HepG2 (cell line): ENCODE data around the gene KAT7. TPM values are rescaled to one million over a fixed set of nuclear protein-coding genes. Genes with fewer than 3 reads are reported as not detected.

Experiments
- ATAC-seq: fragments of 200-7000 bp; cut with Tn5 transposase; 3 replicates; pipeline ENCODE4 v1.9.1; 2020; ENCODE audit warnings: mild to moderate bottlenecking, moderate library complexity
- BruUV-seq: library from RNA; stranded (reverse); fragments of 400-500 nt; replicated peaks from 2 replicates; lab custom pipeline; 2021; lab: Mats Ljungman, UMichigan
- CTCF ChIA-PET: fragments of 300-600 bp; formaldehyde crosslinking; extraction: SDS; loops from one replicate; lab custom pipeline; 2021; ENCODE audit warnings: low total read pairs, inconsistent platforms, low intra/inter-chr PET ratio; lab: Yijun Ruan, JAX
- POLR2A ChIA-PET: fragments of 350-600 bp; sonication (Branson Sonifier 250); formaldehyde crosslinking; loops from one replicate; lab custom pipeline; 2020; ENCODE audit warnings: antibody characterized with exemption, inconsistent platforms; lab: Yijun Ruan, JAX
- DNase-seq: peaks from one replicate; pipeline ENCODE4 v3.0.0-alpha.2; 2015; ENCODE audit warnings: low spot score
- FAIRE-seq: peaks from 3 replicates; lab custom pipeline; 2011; peaks lifted over from hg19 to GRCh38; lab: Jason Lieb, UNC
- H2AFZ ChIP-seq: one replicate; pipeline ENCODE4 v1.6.1; 2011; ENCODE audit warnings: low read length, inconsistent platforms
- H3K27ac ChIP-seq: fragments of 300-600 bp; 3 replicates; pipeline ENCODE4 v1.8.0; 2011; ENCODE audit warnings: mixed run types, mild to moderate bottlenecking, mixed read lengths, low read length, inconsistent platforms; ENCODE audit not compliant: insufficient read depth; ENCODE audit errors: extremely low read length
- H3K27me3 ChIP-seq, 2 experiments: fragments of 200-600 bp in 1 of 2; 2 replicates in 1 of 2; 3 replicates in 1 of 2; pipeline versions ENCODE4 v1.6.0 to v1.8.0; 2011; ENCODE audit warnings: low read length in 2 of 2, mild to moderate bottlenecking in 2 of 2, moderate library complexity in 2 of 2, inconsistent platforms in 1 of 2; ENCODE audit not compliant: insufficient read depth in 2 of 2, control insufficient read depth in 1 of 2
- H3K36me3 ChIP-seq, 2 experiments: fragments of 200-600 bp in 1 of 2; replicated peaks in 1 of 2; 2 replicates in 1 of 2; 3 replicates in 1 of 2; pipeline versions ENCODE4 v1.5.1 to v1.8.0; 2011; ENCODE audit warnings: low read length in 2 of 2, inconsistent platforms in 1 of 2; ENCODE audit not compliant: insufficient read depth in 2 of 2, control insufficient read depth in 1 of 2
- H3K4me1 ChIP-seq: 2 replicates; pipeline ENCODE4 v1.5.1; 2012; ENCODE audit warnings: low read length, inconsistent platforms; ENCODE audit not compliant: insufficient read depth
- H3K4me2 ChIP-seq: 2 replicates; pipeline ENCODE4 v1.6.0; 2011; ENCODE audit warnings: low read depth, low read length, inconsistent platforms
- H3K4me3 ChIP-seq, 3 experiments: fragments of 200-600 bp in 1 of 3; sonication (generic), shearing (Covaris generic) in 1 of 3; replicated peaks in 1 of 3; 2 replicates each; pipeline ENCODE4 v1.5.1; 2011 to 2016; ENCODE audit warnings: low read length in 3 of 3, inconsistent platforms in 2 of 3, low read depth in 2 of 3, mild to moderate bottlenecking in 2 of 3, control low read depth in 1 of 3, mixed read lengths in 1 of 3; ENCODE audit not compliant: insufficient read depth in 1 of 3
- H3K79me2 ChIP-seq: one replicate; pipeline ENCODE4 v1.6.1; 2011; ENCODE audit warnings: low read length, inconsistent platforms; ENCODE audit not compliant: insufficient read depth
- H3K9ac ChIP-seq: 2 replicates; pipeline ENCODE4 v1.6.0; 2011; ENCODE audit warnings: mild to moderate bottlenecking, low read depth, low read length, inconsistent platforms; ENCODE audit not compliant: insufficient read depth
- H3K9me3 ChIP-seq: 2 replicates; pipeline ENCODE4 v1.5.1; 2012; ENCODE audit warnings: mild to moderate bottlenecking, low read length
- H4K20me1 ChIP-seq: 2 replicates; pipeline ENCODE4 v1.6.0; 2011; ENCODE audit warnings: inconsistent platforms, mild to moderate bottlenecking, low read length, moderate library complexity; ENCODE audit not compliant: insufficient read depth
- HNF1B ChIP-seq: sonication (generic); formaldehyde crosslinking; IDR thresholded peaks from 2 replicates; pipeline ENCODE4 v1.5.1; 2020; ENCODE audit warnings: mild to moderate bottlenecking, moderate library complexity, missing genetic modification reagents
- MAFK ChIP-seq, 2 experiments: IDR thresholded peaks in 1 of 2; conservative IDR thresholded peaks in 1 of 2; 2 replicates each; pipeline ENCODE4 v1.6.1; 2011; ENCODE audit warnings: improper control_type of control experiment in 2 of 2, low read length in 2 of 2
- MAX ChIP-seq: IDR thresholded peaks from 2 replicates; pipeline ENCODE4 v1.6.1; 2012; ENCODE audit warnings: inconsistent platforms
- MEF2D ChIP-seq: sonication (generic); formaldehyde crosslinking; IDR thresholded peaks from 2 replicates; pipeline ENCODE4 v1.5.1; 2020; ENCODE audit warnings: mild to moderate bottlenecking, missing genetic modification reagents
- MLX ChIP-seq: IDR thresholded peaks from 2 replicates; pipeline ENCODE4 v1.6.1; 2016
- POLR2A ChIP-seq, 2 experiments: IDR thresholded peaks; 2 replicates each; pipeline ENCODE4 v1.6.1; 2011; ENCODE audit warnings: low read depth in 2 of 2, low read length in 2 of 2, mild to moderate bottlenecking in 1 of 2, moderate library complexity in 1 of 2; ENCODE audit not compliant: insufficient read depth in 1 of 2
- POLR2AphosphoS2 ChIP-seq: IDR thresholded peaks from 2 replicates; pipeline ENCODE4 v1.6.1; 2011; ENCODE audit warnings: low read depth, low read length, improper control_type of control experiment
- SP140L ChIP-seq: sonication (generic); formaldehyde crosslinking; IDR thresholded peaks from 2 replicates; pipeline ENCODE4 v1.4.0; 2020; ENCODE audit warnings: missing genetic modification reagents, borderline replicate concordance
- THAP11 ChIP-seq: IDR thresholded peaks from 2 replicates; pipeline ENCODE4 v1.6.1; 2016; ENCODE audit warnings: missing biosample characterization, missing genetic modification reagents
- ZBTB4 ChIP-seq: sonication (generic); formaldehyde crosslinking; IDR thresholded peaks from 2 replicates; pipeline ENCODE4 v1.4.0; 2020; ENCODE audit warnings: missing genetic modification reagents, mild to moderate bottlenecking, borderline replicate concordance
- ZBTB8A ChIP-seq: sonication (generic); formaldehyde crosslinking; IDR thresholded peaks from 2 replicates; pipeline ENCODE4 v1.4.0; 2020; ENCODE audit warnings: mild to moderate bottlenecking, low read depth, missing genetic modification reagents, borderline replicate concordance
- ZC3H4 ChIP-seq: sonication (generic); formaldehyde crosslinking; IDR thresholded peaks from 2 replicates; pipeline ENCODE4 v1.4.0; 2020; ENCODE audit warnings: missing genetic modification reagents, borderline replicate concordance
- ZMYM2 ChIP-seq: sonication (generic); formaldehyde crosslinking; IDR thresholded peaks from 2 replicates; pipeline ENCODE4 v1.8.0; 2022; ENCODE audit warnings: mild to moderate bottlenecking, missing genetic modification reagents
- ZNF589 ChIP-seq: sonication (generic); formaldehyde crosslinking; conservative IDR thresholded peaks from 2 replicates; pipeline ENCODE4 v1.8.0; 2022; ENCODE audit warnings: mild to moderate bottlenecking, moderate library complexity, missing genetic modification reagents
- WGBS: methylation state at CpG from one replicate; pipeline ENCODE4 v1.1.6; 2017; ENCODE audit warnings: low lambda C conversion rate; 5-methylcytosine and 5-hydroxymethylcytosine counted together
- in situ Hi-C: cut with HindIII; loops from 2 replicates; pipeline ENCODE4 v1.10.0; 2017; ENCODE audit warnings: low pct_unique_long_range_greater_than_20kb; ENCODE audit not compliant: extremely low pct_ligation_motif_present
- intact Hi-C: fragments of 100-400 bp; cut with micrococcal nuclease; formaldehyde crosslinking; loops from one replicate; pipeline ENCODE4 v1.10.0; 2022; ENCODE audit not compliant: unreplicated experiment
- polyA plus RNA-seq, 8 experiments: library from polyadenylated mRNA; depleted of rRNA in 3 of 8; stranded (reverse) in 7 of 8; unstranded in 1 of 8; fragments of >200 nt; fragmentation: Illumina TruSeq in 4 of 8; extraction: Trizol in 4 of 8; gene quantifications; 2 replicates each; pipeline versions ENCODE4 v1.2.1 to v1.2.3, GENCODE V29; 2011 to 2016; ENCODE audit warnings: low read depth in 4 of 8, missing spikeins in 1 of 8, mixed read lengths in 1 of 8; ENCODE audit not compliant: insufficient read depth in 1 of 8
- total RNA-seq, 5 experiments: library from RNA; depleted of rRNA; stranded (reverse); fragments of >200 nt; fragmentation: Illumina TruSeq; extraction: Trizol; gene quantifications; 2 replicates each; pipeline ENCODE4 v1.2.3, GENCODE V29; 2016; ENCODE audit warnings: low read depth in 1 of 5

KAT7 gene
- total and polyA plus RNA-seq, 2 of the 13 experiments (the other 11 are each of a cell fraction or from before 2014, with no cell fraction given) = 21.2 to 39.2 TPM

GRCh38 chr17:49783791-49784190 is 4.7 kb upstream of the KAT7 start:
- H3K9ac ChIP-seq = no peak overlapping the region
- peaks cover 0 to 5% of the 10 kb centered on the region in 2 experiments; a peak in 2 of 5 replicates for H3K27me3 ChIP-seq
- H3K9me3 ChIP-seq = no peaks in the 10 kb centered on the region
- H3K79me2 ChIP-seq = peaks cover 2% of the 10 kb centered on the region
- no peaks in the 10 kb centered on the region for H4K20me1 ChIP-seq
- POLR2A ChIA-PET = interaction anchor here (2.0 kb wide), 1 partner anchor 19 kb away, joined by 7 read pairs; the partner anchor contains the start of gene FAM117A
- no TSS peak for BruUV-seq
- H3K36me3 ChIP-seq = no peaks in the 10 kb centered on the region
- FAIRE-seq (no peak), ATAC-seq (no peak), DNase-seq (no peak)
- H3K4me2 ChIP-seq = no peak overlapping the region
- H3K4me1 ChIP-seq = peaks cover 10% of the 10 kb centered on the region
- no peak overlapping the region for H3K4me3 ChIP-seq
- H3K27ac ChIP-seq = no peak overlapping the region
- intact Hi-C loops (no loop called here), in situ Hi-C loops (no loop called here)
- CTCF ChIA-PET = no interaction called here
- H2AFZ ChIP-seq = no peak overlapping the region
- TF ChIP-seq MLX (CRISPR knock-in tag) = no peak
- no peak for TF ChIP-seq ZNF589 (CRISPR knock-in tag)
- no peak for TF ChIP-seq MAFK (conservative IDR thresholded peaks at IDR 0.05 in 1 of 2, IDR thresholded peaks at IDR 0.05 in 1 of 2; ENCODE audit: low read length in 2 of 2)
- no peak for TF ChIP-seq ZMYM2 (CRISPR knock-in tag)
- no peak for TF ChIP-seq MEF2D (CRISPR knock-in tag)
- no peak for TF ChIP-seq SP140L (CRISPR knock-in tag)
- no peak for TF ChIP-seq POLR2AphosphoS2

- no peak overlapping the region for H3K4me3 ChIP-seq
- H3K36me3 ChIP-seq = no peaks in the 10 kb centered on the region
- in situ Hi-C loops (loop anchor here (5.0 kb wide), 1 partner anchor 217 kb away; no protein-coding TSS in a partner anchor), intact Hi-C loops (no loop called here)
- H3K27ac ChIP-seq = no peak overlapping the region
- FAIRE-seq (no peak), DNase-seq (no peak), ATAC-seq (no peak)
- H4K20me1 ChIP-seq = peaks cover 5% of the 10 kb centered on the region
- H3K27me3 ChIP-seq = no peaks in the 10 kb centered on the region
- H3K79me2 ChIP-seq = peaks cover 7% of the 10 kb centered on the region
- ChIA-PET CTCF (no interaction called here), POLR2A (interaction anchor here (1.3 kb wide), 1 partner anchor 20 kb away, joined by 5 read pairs; no protein-coding TSS in a partner anchor)
- BruUV-seq = no TSS peak
- no peak overlapping the region for H3K9ac ChIP-seq
- H3K4me2 ChIP-seq = no peak overlapping the region
- H2AFZ ChIP-seq = no peak overlapping the region
- peaks cover 14% of the 10 kb centered on the region for H3K4me1 ChIP-seq
- no peaks in the 10 kb centered on the region for H3K9me3 ChIP-seq
- 19% methylated on average over 1 of the region's 1 CpG for WGBS
- TF ChIP-seq THAP11 (CRISPR knock-in tag) (no peak), ZBTB4 (CRISPR knock-in tag) (no peak), HNF1B (CRISPR knock-in tag) (no peak), MAX (no peak), ZBTB8A (CRISPR knock-in tag) (no peak), POLR2A (IDR thresholded peaks at IDR 0.05; ENCODE audit: insufficient read depth in 1 of 2, low read depth in 2 of 2, low read length in 2 of 2) (no peak), ZC3H4 (CRISPR knock-in tag) (no peak)
Measured at GRCh38 chr17:49784636-49785035, 3.8 kb upstream of the KAT7 start.
